OCI-LY7 (cell line): ENCODE data around the gene SPRY2. TPM values are rescaled to one million over a fixed set of nuclear protein-coding genes. Genes with fewer than 3 reads are reported as not detected.
"Not testable (repeated sequence)": the region's sequence is repeated elsewhere in the genome, so short reads cannot be mapped to it uniquely, and the experiment has no call there.

Source experiments
- BruUV-seq: library from RNA; stranded (reverse); fragments of 400-500 nt; replicated peaks from 2 replicates; lab custom pipeline; 2021; lab: Mats Ljungman, UMichigan
- CTCF ChIA-PET: fragments of 300-600 bp; sonication (Branson Sonifier 250); formaldehyde crosslinking; loops from one replicate; lab custom pipeline; 2022; ENCODE audit warnings: antibody characterized with exemption; ENCODE audit not compliant: unreplicated experiment; lab: Charles Lee
- POLR2A ChIA-PET: fragments of 300-600 bp; sonication (Branson Sonifier 250); formaldehyde crosslinking; loops from one replicate; lab custom pipeline; 2022; ENCODE audit warnings: antibody characterized with exemption; lab: Charles Lee
- DNase-seq: peaks from one replicate; pipeline ENCODE4 v3.0.0-alpha.2; 2015; ENCODE audit warnings: low spot score
- H2AFZ ChIP-seq: fragments of 200-600 bp; sonication (generic), shearing (Covaris generic); 2 replicates; pipeline ENCODE4 v1.6.1; 2014; ENCODE audit warnings: mild to moderate bottlenecking, antibody characterized with exemption, low read length, moderate library complexity
- H3K27ac ChIP-seq: fragments of 200-600 bp; sonication (generic); 2 replicates; pipeline ENCODE4 v1.5.1; 2014; ENCODE audit warnings: mixed run types, low read depth, mild to moderate bottlenecking, moderate library complexity, low read length, inconsistent platforms; ENCODE audit not compliant: poor library complexity, severe bottlenecking
- H3K36me3 ChIP-seq: fragments of 200-600 bp; sonication (generic); 2 replicates; pipeline ENCODE4 v1.6.1; 2014; ENCODE audit warnings: mild to moderate bottlenecking, antibody characterized with exemption, low read length, moderate library complexity, mixed read lengths; ENCODE audit not compliant: insufficient read depth
- H3K4me1 ChIP-seq: fragments of 200-600 bp; sonication (generic); 2 replicates; pipeline ENCODE4 v1.5.1; 2014; ENCODE audit warnings: mild to moderate bottlenecking, low read length; ENCODE audit not compliant: insufficient read depth, poor library complexity, severe bottlenecking
- H3K4me2 ChIP-seq: fragments of 200-600 bp; sonication (generic); 2 replicates; pipeline ENCODE4 v1.6.1; 2014; ENCODE audit warnings: mild to moderate bottlenecking, low read length
- H3K4me3 ChIP-seq: fragments of 200-600 bp; sonication (generic); 2 replicates; pipeline ENCODE4 v1.5.1; 2014; ENCODE audit warnings: mild to moderate bottlenecking, low read depth, low read length; ENCODE audit not compliant: poor library complexity, severe bottlenecking
- H3K79me2 ChIP-seq: fragments of 200-600 bp; sonication (generic); 2 replicates; pipeline ENCODE4 v1.6.1; 2016; ENCODE audit warnings: low read depth, mild to moderate bottlenecking, low read length, moderate library complexity, mixed read lengths; ENCODE audit not compliant: insufficient read depth
- H3K9me2 ChIP-seq: fragments of 200-600 bp; sonication (generic); 2 replicates; pipeline ENCODE4 v1.6.1; 2016; ENCODE audit warnings: mild to moderate bottlenecking, low read length, mixed read lengths; ENCODE audit not compliant: insufficient read depth
- H3K9me3 ChIP-seq: fragments of 200-600 bp; sonication (generic); 2 replicates; pipeline ENCODE4 v1.6.1; 2014; ENCODE audit warnings: mild to moderate bottlenecking, mixed run types, low read length, mixed read lengths
- H4K20me1 ChIP-seq: fragments of 200-600 bp; sonication (generic); 2 replicates; pipeline ENCODE4 v1.6.1; 2014; ENCODE audit warnings: mild to moderate bottlenecking, antibody characterized with exemption, low read length, moderate library complexity, mixed read lengths; ENCODE audit not compliant: insufficient read depth
- CTCF ChIP-seq: fragments of 200-600 bp; sonication (generic); conservative IDR thresholded peaks from 2 replicates; pipeline ENCODE4 v1.5.1; 2014; ENCODE audit warnings: mild to moderate bottlenecking, antibody characterized with exemption, low read length, moderate library complexity, mixed read lengths
- EZH2phosphoT487 ChIP-seq: fragments of 200-600 bp; sonication (generic); IDR thresholded peaks from 2 replicates; pipeline ENCODE4 v1.6.1; 2018; ENCODE audit warnings: low read depth, borderline replicate concordance, mild to moderate bottlenecking, mixed run types, antibody characterized with exemption, low read length, moderate library complexity, mixed read lengths
- intact Hi-C: fragments of 100-400 bp; cut with micrococcal nuclease; formaldehyde crosslinking; loops from one replicate; pipeline ENCODE4 v1.10.0; 2022; ENCODE audit not compliant: unreplicated experiment
- total RNA-seq, 2 experiments: library from RNA; depleted of rRNA in 1 of 2; stranded (reverse); fragments of >200 nt in 1 of 2; shearing (Covaris generic) in 1 of 2; gene quantifications; 2 replicates each; pipeline ENCODE4 v1.2.3, GENCODE V29; 2014 to 2022

The SPRY2 gene
- total RNA-seq, 2 experiments from 2014 or later: not detected

- Histone ChIP-seq H3K4me1 (no peaks in the 10 kb centered on the region), H3K9me3 (no peaks in the 10 kb centered on the region), H3K27ac (no peak overlapping the region), H3K79me2 (no peaks in the 10 kb centered on the region), H3K36me3 (no peaks in the 10 kb centered on the region), H3K9me2 (no peaks in the 10 kb centered on the region), H3K4me3 (no peak overlapping the region), H3K4me2 (no peak overlapping the region), H4K20me1 (no peaks in the 10 kb centered on the region), H2AFZ (no peak overlapping the region)
- ChIA-PET CTCF (interaction anchor here (1.1 kb wide), 1 partner anchor 152 kb away, joined by 3 read pairs; no protein-coding TSS in a partner anchor), POLR2A (no interaction called here)
- no peak for DNase-seq
- intact Hi-C loops: loop anchor here (10.0 kb wide), 1 partner anchor 686 kb away; no protein-coding TSS in a partner anchor
- TF ChIP-seq EZH2phosphoT487: no peak
- no TSS peak for BruUV-seq
Observed at GRCh38 chr13:80360453-80360800, 19.5 kb upstream of the SPRY2 start.

- no peak for DNase-seq
- no peaks in the 10 kb centered on the region for H3K36me3 ChIP-seq
- no peaks in the 10 kb centered on the region for H3K9me3 ChIP-seq
- no peak overlapping the region for H3K4me3 ChIP-seq
- H3K4me2 ChIP-seq: no peak overlapping the region
- POLR2A ChIA-PET: no interaction called here
- H3K27ac ChIP-seq: no peak overlapping the region
- BruUV-seq: no TSS peak
- intact Hi-C loops: loop anchor here (10.0 kb wide), 1 partner anchor 685 kb away; no protein-coding TSS in a partner anchor
- H3K79me2 ChIP-seq: no peaks in the 10 kb centered on the region
- no peak for TF ChIP-seq EZH2phosphoT487
- no peak for TF ChIP-seq CTCF
- H2AFZ ChIP-seq: no peak overlapping the region
- no peaks in the 10 kb centered on the region for H4K20me1 ChIP-seq
- H3K4me1 ChIP-seq: no peaks in the 10 kb centered on the region
- CTCF ChIA-PET: interaction anchor here (1.1 kb wide), 1 partner anchor 153 kb away, joined by 3 read pairs; no protein-coding TSS in a partner anchor
- H3K9me2 ChIP-seq: no peaks in the 10 kb centered on the region
Observed at GRCh38 chr13:80359778-80360452, 19.0 kb upstream of the SPRY2 start.

GRCh38 chr13:80359414-80359777 is 18.5 kb upstream of the SPRY2 start:
- Histone ChIP-seq H3K9me2 (no peaks in the 10 kb centered on the region), H3K4me1 (no peaks in the 10 kb centered on the region), H3K4me2 (no peak overlapping the region), H3K79me2 (no peaks in the 10 kb centered on the region), H3K36me3 (no peaks in the 10 kb centered on the region), H4K20me1 (no peaks in the 10 kb centered on the region), H3K9me3 (no peaks in the 10 kb centered on the region), H3K4me3 (no peak overlapping the region), H2AFZ (no peak overlapping the region), H3K27ac (no peak overlapping the region)
- ChIA-PET POLR2A (interaction anchor here (0.6 kb wide), 1 partner anchor 29 kb away, joined by 3 read pairs; no protein-coding TSS in a partner anchor), CTCF (interaction anchor here (1.1 kb wide), 1 partner anchor 153 kb away, joined by 3 read pairs; no protein-coding TSS in a partner anchor)
- intact Hi-C loops: no loop called here
- no TSS peak for BruUV-seq
- no peak for TF ChIP-seq CTCF
- no peak for TF ChIP-seq EZH2phosphoT487
- DNase-seq: no peak

- H3K79me2 ChIP-seq, H3K4me3 ChIP-seq, H3K9me2 ChIP-seq, DNase-seq, H3K4me2 ChIP-seq, H3K9me3 ChIP-seq, BruUV-seq, CTCF ChIA-PET, H2AFZ ChIP-seq, H4K20me1 ChIP-seq, H3K36me3 ChIP-seq, intact Hi-C loops, POLR2A ChIA-PET, H3K4me1 ChIP-seq, H3K27ac ChIP-seq: not testable (repeated sequence)
Observed at GRCh38 chr13:80355496-80356094, 14.7 kb upstream of the SPRY2 start.
